Left ventricle myocardium inferior (tissue), 1 donor: ENCODE data around the gene DESI2. TPM values are rescaled to one million over a fixed set of nuclear protein-coding genes. Genes with fewer than 3 reads are reported as not detected.

Source experiments
- DNase-seq: peaks from one replicate; pipeline ENCODE4 v3.0.0-alpha.2; 2020
- H3K27ac ChIP-seq: fragments of 200-600 bp; replicated peaks from 2 replicates; pipeline ENCODE4 v1.8.0; 2021
- H3K27me3 ChIP-seq: fragments of 200-600 bp; 2 replicates; pipeline ENCODE4 v1.8.0; 2021; ENCODE audit warnings: low read depth
- H3K36me3 ChIP-seq: fragments of 200-600 bp; 2 replicates; pipeline ENCODE4 v1.8.0; 2021
- H3K4me1 ChIP-seq: fragments of 200-600 bp; 2 replicates; pipeline ENCODE4 v1.8.0; 2021
- H3K4me3 ChIP-seq: fragments of 200-600 bp; 2 replicates; pipeline ENCODE4 v1.8.0; 2021; ENCODE audit warnings: mild to moderate bottlenecking, moderate library complexity
- H3K9me3 ChIP-seq: fragments of 200-600 bp; replicated peaks from 2 replicates; pipeline ENCODE4 v1.8.0; 2021
- CTCF ChIP-seq: fragments of 200-600 bp; IDR thresholded peaks from 2 replicates; pipeline ENCODE4 v1.8.0; 2021; ENCODE audit warnings: antibody characterized with exemption, mild to moderate bottlenecking, borderline replicate concordance
- intact Hi-C: fragments of 100-400 bp; cut with micrococcal nuclease; formaldehyde crosslinking; loops from one replicate; pipeline ENCODE4 v1.11.0; 2022
- long read RNA-seq: library from polyadenylated mRNA; unstranded; transcript quantifications from one replicate; pipeline ENCODE4 v2.0.0, GENCODE V29; 2021
- total RNA-seq: library from RNA; stranded (reverse); fragmentation: NEBNext Ultra II Directional; extraction: Animal tissue kit (Norgen Biotek cat#: 25700); gene quantifications from one replicate; pipeline ENCODE4 v1.2.1, GENCODE V29; 2021
- donor health status: DM: no; HTN: yes; CAD: no; lungs with severe emphysema.

The DESI2 gene
- total RNA-seq, result 22.3 TPM
- long read RNA-seq, full-length matches to known transcripts, result 48 of 80 reads
- long read RNA-seq, partial matches to known transcripts, result 7 of 80 reads
- long read RNA-seq, other reads (novel, unspliced or antisense), result 25 of 80 reads

DNA sequence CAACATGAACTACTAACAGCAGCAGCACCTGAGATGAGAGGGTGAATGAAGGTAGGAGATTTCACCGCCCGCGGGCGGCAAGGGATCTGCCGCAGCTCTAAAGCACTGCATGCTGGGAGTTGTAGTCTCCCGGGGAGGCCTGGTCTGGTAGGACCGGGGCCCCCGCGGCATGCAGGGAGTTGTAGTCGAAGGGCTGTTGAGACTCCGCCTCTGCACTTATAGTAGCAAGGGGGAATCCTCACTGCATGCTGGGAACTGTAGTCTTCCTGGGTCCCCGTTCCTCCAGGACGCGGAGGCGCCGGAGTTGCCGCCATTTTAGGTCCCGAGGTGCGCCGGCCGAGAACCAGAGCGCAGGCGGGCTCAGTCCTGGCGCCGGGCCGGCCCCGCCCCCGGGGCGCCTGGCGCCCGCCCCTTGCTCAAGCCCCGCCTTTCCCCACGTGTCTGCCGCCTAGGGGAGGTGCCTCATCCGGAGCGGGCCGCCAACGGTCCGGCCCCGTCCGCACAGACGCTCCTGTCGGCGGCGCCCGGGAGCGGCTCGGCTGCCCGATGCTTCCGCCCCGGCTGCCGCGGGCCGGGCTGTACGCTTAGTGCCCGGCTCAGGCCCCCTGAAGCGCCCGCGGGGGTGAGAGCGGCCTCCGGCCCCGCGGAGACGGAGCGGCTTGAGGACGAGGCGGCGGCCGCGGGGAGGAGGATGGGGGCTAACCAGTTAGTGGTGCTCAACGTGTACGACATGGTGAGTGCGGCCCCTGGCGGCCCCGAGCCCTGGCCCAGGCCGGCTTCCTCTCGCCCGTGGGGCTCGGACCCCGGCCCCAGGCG, at the start of gene DESI2:
Gene DESI2 (plus strand): TSS at position 504 of the 816 bp plus-strand sequence. CDS start 188 bp downstream, at position 692.
- DNase-seq, result peak; percentile 99
- TF ChIP-seq CTCF, result peak; percentile 69
- Histone ChIP-seq H3K4me3 (peak within 1 kb of the TSS; percentile 87), H3K9me3 (no peaks in the 10 kb centered on the region), H3K27me3 (no peaks in the 10 kb centered on the region), H3K36me3 (no peaks in the 10 kb centered on the region), H3K27ac (peak within 1 kb of the TSS; percentile 98), H3K4me1 (peaks cover 55% of the 10 kb centered on the region)
- intact Hi-C loops, result no loop called here

DNA sequence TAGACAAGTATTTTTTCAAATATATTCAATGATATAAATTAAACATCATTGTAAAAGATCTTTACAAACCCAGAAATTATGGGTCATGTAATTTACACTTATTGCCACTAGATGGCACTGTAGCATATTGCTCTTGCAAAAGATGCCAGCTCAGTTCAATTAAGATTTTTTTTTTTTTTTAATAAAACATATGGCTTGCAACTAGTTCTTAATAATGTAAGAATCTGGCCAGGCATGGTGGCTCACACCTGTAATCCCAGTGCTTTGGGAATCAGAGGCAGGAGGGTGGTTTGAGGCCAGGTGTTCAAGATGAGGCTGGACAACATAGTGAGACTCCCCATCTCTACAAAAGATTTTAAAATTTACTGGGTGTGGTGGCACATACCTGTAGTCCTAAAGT, 49.4 kb upstream of the DESI2 start:
- Histone ChIP-seq H3K36me3 (no peaks in the 10 kb centered on the region), H3K4me1 (no peaks in the 10 kb centered on the region), H3K27ac (no peak overlapping the region), H3K9me3 (no peaks in the 10 kb centered on the region), H3K27me3 (peaks cover 10% of the 10 kb centered on the region), H3K4me3 (no peak overlapping the region)
- DNase-seq, result no peak
- TF ChIP-seq CTCF, result peak; percentile 91
- intact Hi-C loops, result loop anchor here (2.0 to 10.0 kb wide), 2 partner anchors 193 to 441 kb away; no protein-coding TSS in a partner anchor

- intact Hi-C loops, result loop anchor here (10.0 kb wide), 1 partner anchor 439 kb away; no protein-coding TSS in a partner anchor
- Histone ChIP-seq H3K9me3 (no peaks in the 10 kb centered on the region), H3K4me1 (no peaks in the 10 kb centered on the region), H3K4me3 (no peak overlapping the region), H3K27ac (no peak overlapping the region), H3K36me3 (no peaks in the 10 kb centered on the region), H3K27me3 (peaks cover 10% of the 10 kb centered on the region)
- DNase-seq, result no peak
- TF ChIP-seq CTCF, result no peak
Measured at GRCh38 chr1:244605835-244606370, 47.0 kb upstream of the DESI2 start.

DNA sequence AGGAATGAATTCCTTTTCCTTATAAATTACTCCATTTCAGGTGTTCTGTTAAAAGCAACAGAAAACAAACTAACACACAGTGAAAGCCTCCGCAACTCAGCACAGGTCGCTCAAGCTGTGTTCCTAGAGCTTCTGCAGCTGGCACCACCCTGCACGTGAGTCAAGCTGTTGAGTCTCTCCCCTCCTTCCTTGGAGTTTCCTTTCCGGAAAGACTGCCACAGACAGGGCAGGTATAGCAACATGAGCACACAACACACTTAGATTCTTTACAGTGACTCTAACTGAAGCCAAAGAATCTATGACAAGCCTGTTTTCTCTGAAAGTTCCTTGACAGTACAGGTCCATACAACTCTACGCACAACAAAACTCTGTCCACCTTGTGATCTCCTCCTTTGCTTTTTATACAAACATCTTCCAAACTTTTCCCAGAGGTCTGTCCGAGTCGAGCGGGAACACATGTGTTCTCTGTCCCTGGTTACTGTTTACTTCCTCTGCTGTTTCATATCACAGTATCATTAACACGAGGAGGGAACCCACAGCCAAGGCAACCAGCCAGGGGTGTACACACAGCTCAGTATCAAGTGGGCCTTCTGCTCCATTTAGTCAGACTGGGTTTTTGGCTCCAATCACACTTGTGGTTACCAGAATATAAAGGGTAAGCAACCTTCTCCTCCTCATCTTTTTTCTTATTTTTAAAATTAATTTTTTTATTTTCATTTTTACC, 38.7 kb upstream of the DESI2 start:
- H3K4me1 ChIP-seq, result no peaks in the 10 kb centered on the region
- H3K27ac ChIP-seq, result no peak overlapping the region
- H3K36me3 ChIP-seq, result no peaks in the 10 kb centered on the region
- TF ChIP-seq CTCF, result no peak
- H3K27me3 ChIP-seq, result no peaks in the 10 kb centered on the region
- no peak for DNase-seq
- H3K4me3 ChIP-seq, result no peak overlapping the region
- intact Hi-C loops, result no loop called here
- peaks cover 10% of the 10 kb centered on the region for H3K9me3 ChIP-seq

DNA sequence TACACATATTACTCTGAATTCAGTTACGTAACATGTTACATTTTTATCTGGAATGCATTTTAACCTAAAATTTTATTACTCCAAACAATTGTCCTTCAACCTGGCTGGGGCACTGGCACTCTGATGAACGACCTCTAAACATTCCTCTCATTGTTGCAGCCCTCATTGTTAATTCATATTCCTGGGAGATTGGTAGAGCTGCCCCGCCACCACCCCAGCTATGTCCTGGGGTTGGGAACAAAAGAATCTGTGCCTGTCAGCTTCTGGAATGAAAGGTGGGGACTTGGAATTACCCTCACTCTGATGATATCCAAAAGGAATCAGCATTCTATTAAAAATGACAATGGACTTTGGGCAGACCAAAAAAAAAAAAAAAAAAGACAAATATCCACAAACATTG, 38.0 kb upstream of the DESI2 start:
- no peak for DNase-seq
- peaks cover 10% of the 10 kb centered on the region for H3K9me3 ChIP-seq
- no peaks in the 10 kb centered on the region for H3K27me3 ChIP-seq
- no peak overlapping the region for H3K27ac ChIP-seq
- no peak for TF ChIP-seq CTCF
- no peaks in the 10 kb centered on the region for H3K36me3 ChIP-seq
- H3K4me1 ChIP-seq, result no peaks in the 10 kb centered on the region
- intact Hi-C loops, result no loop called here
- no peak overlapping the region for H3K4me3 ChIP-seq
